ENCODE measurements around the gene NR3C2. TPM values are rescaled to one million over a fixed set of nuclear protein-coding genes. Genes with fewer than 3 reads are reported as not detected.

The NR3C2 gene
- total RNA-seq, 1 experiment from 2014 or later, result 2.7 TPM

- POLR2A ChIA-PET, result no interaction called here
- Histone ChIP-seq H3K27me3 (ENCODE audit: insufficient read depth, low read length) (no peaks in the 10 kb centered on the region), H4K20me1 (ENCODE audit: insufficient read depth) (no peaks in the 10 kb centered on the region), H3K27ac (ENCODE audit: low read depth, low read length) (no peak overlapping the region), H2AFZ (ENCODE audit: low read depth, low read length, poor library complexity, severe bottlenecking) (no peak overlapping the region), H3K9me2 (ENCODE audit: insufficient read depth) (no peaks in the 10 kb centered on the region), H3K4me2 (ENCODE audit: low read length) (no peak overlapping the region), H3K9ac (ENCODE audit: low read length) (no peak overlapping the region), H3K4me1 (ENCODE audit: control insufficient read depth in 1 of 2, insufficient read depth in 2 of 2, low read length in 2 of 2) (peaks cover 4 to 8% of the 10 kb centered on the region in 2 experiments; a peak in 3 of 4 replicates), H3K79me2 (ENCODE audit: insufficient read depth, low read length) (no peaks in the 10 kb centered on the region), H3K36me3 (ENCODE audit: control insufficient read depth in 1 of 2, insufficient read depth in 2 of 2, low read length in 2 of 2) (no peaks in the 10 kb centered on the region), H3K9me3 (ENCODE audit: control insufficient read depth in 1 of 2, insufficient read depth in 1 of 2, low read depth in 1 of 2, low read length in 2 of 2) (no peaks in the 10 kb centered on the region), H3K4me3 (replicated peaks in 1 of 2; ENCODE audit: low read depth in 1 of 2, low read length in 2 of 2) (no peak overlapping the region)
- CTCF ChIA-PET, result no interaction called here
- intact Hi-C loops (cut with micrococcal nuclease), result no loop called here
- no TSS peak for BruUV-seq (replicated peaks)
- TF ChIP-seq CEBPB (IDR thresholded peaks at IDR 0.05; ENCODE audit: low read depth), result no peak
- TF ChIP-seq YY1 (IDR thresholded peaks at IDR 0.05; ENCODE audit: extremely low read depth, insufficient replicate concordance, low read depth, low read length), result no peak
- no peak for TF ChIP-seq POLR2AphosphoS5 (IDR thresholded peaks at IDR 0.05; ENCODE audit: low read depth, low read length)
- TF ChIP-seq EZH2phosphoT487 (IDR thresholded peaks at IDR 0.05; ENCODE audit: borderline replicate concordance), result no peak
- no peak for TF ChIP-seq ATF3 (IDR thresholded peaks at IDR 0.05)
- TF ChIP-seq EGR1 (IDR thresholded peaks at IDR 0.05; ENCODE audit: low read depth), result no peak
- TF ChIP-seq SP1 (IDR thresholded peaks at IDR 0.05; ENCODE audit: low read depth), result no peak
- no peak for TF ChIP-seq ELF1 (IDR thresholded peaks at IDR 0.05; ENCODE audit: borderline replicate concordance, low read depth)
- no peak for TF ChIP-seq CTCF (IDR thresholded peaks at IDR 0.05 in 2 of 3, conservative IDR thresholded peaks at IDR 0.05 in 1 of 3; ENCODE audit: borderline replicate concordance in 1 of 3, insufficient read depth in 1 of 3, low read depth in 2 of 3, low read length in 2 of 3)
- no peak for ATAC-seq
- RAD21 ChIA-PET (ENCODE audit: low non-redundant PET in 1 of 2, low total read pairs in 2 of 2, uncharacterized antibody in 2 of 2, unreplicated experiment in 2 of 2), result no interaction called here
- no peak for DNase-seq (ENCODE audit: low read depth, low spot score)
Measured at GRCh38 chr4:148373093-148373492, 69.1 kb downstream of the NR3C2 start.
